Left colon (tissue), 2 donors: ENCODE data around the gene CR1L. TPM values are rescaled to one million over a fixed set of nuclear protein-coding genes. Genes with fewer than 3 reads are reported as not detected.
"Not testable (repeated sequence)": the region's sequence is repeated elsewhere in the genome, so short reads cannot be mapped to it uniquely, and the experiment has no call there.

ENCODE experiments used
- ATAC-seq: fragments of 200-7000 bp; cut with Tn5 transposase; one replicate; pipeline ENCODE4 v1.9.1; 2020; ENCODE audit warnings: mild to moderate bottlenecking, moderate library complexity
- DNase-seq, 2 donors: peaks; one replicate each; pipeline ENCODE4 v3.0.0-alpha.2; 2020
- intact Hi-C, 2 donors: fragments of 100-400 bp; cut with DNase I in 1 of 2; cut with micrococcal nuclease in 1 of 2; formaldehyde crosslinking; loops; one replicate each; pipeline versions ENCODE4 v1.11.2 to v1.14.0; 2022; cut with DNase I, micrococcal nuclease
- total RNA-seq, 2 donors: library from RNA; stranded (reverse); fragmentation: NEBNext Ultra II Directional; extraction: Animal tissue kit (Norgen Biotek cat#: 25700); gene quantifications; one replicate each; pipeline ENCODE4 v1.2.1, GENCODE V29; 2021
- donor health status: DM: no; HTN: no; CAD: no.
- donor health status: DM: yes; HTN: yes; CAD: no.

Gene CR1L
- total RNA-seq, 2 donors from 2014 or later, result 0.34 TPM; not detected in 1

- no peak for ATAC-seq
- DNase-seq, result no peak
- intact Hi-C loops, result no loop called here
Measured at GRCh38 chr1:207754011-207754410, 109.1 kb downstream of the CR1L start.

DNA sequence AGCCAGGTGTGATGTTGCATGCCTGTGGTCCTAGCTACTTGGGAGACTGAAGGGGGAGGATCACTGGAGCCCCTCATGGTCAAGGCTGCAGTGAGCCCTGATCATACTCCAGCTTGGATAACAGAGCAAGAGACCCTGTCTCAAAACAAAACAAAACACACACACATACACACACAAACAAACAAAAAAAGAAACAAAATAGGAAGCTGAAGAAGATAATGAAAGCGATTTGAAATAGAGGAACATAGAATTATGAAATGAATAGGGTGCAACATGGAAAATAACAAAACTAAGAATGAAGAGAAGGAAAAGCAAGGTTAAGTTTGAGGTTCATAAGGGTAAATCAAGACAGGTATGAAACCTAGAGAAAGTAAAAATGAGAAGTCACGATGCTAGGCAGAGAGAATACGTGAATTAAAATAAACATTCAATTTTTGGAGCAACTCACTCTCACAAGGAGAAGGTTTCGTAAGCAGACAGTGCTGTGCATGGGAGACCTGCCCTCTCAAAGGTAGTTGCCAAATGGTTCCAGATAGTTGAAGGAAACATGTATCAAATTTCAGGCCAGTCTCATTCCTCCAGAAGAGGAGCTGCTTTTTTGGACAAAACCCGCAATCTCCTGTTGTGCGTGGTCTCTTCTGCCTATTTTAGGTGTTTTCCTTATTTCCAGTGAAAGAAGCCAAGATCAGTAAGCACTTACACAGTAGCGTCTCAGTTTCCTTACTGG is 110.2 kb downstream of the CR1L start:
- DNase-seq (no peak), ATAC-seq (no peak)
- intact Hi-C loops, result no loop called here

DNA sequence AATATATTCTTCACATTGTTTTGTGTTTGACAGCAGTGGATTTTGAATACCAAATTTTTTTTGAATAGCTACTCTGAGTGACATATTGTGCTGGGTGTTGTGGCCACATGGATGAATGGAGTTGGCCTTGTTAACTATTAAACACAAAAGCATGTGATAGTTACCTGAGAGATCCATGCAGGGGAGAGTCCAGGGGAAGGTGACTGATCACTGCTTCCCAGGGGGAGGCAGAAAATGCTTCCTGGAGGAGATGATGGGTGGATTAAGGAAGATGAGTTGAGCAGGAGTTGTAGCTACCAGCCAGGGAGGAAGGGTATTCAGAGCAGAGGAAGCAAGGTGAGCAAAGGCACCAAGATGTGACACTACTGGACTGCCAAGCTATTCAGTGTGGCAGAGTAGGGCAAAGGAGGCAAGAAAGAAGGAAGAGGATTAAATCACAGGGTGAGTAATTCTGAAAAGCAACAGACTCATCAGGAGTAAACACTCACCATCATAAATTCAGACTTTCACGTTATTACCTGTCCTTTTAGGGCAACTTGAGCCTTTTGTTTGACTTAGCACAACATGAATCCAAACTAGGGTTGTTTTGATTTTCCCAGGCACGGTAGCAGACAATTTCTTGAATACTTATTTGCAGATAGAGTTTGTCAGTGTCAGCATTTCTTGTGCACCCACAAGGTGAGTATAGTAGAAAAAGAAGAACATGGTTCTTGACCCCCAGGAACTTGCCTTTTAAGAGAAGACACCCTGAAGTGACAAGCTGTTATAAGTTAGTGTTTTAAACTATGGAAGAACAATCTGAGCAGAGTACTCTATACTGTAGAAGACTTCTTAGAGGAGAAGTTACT is 111.1 kb downstream of the CR1L start:
- ATAC-seq, result peak; percentile 4

DNA sequence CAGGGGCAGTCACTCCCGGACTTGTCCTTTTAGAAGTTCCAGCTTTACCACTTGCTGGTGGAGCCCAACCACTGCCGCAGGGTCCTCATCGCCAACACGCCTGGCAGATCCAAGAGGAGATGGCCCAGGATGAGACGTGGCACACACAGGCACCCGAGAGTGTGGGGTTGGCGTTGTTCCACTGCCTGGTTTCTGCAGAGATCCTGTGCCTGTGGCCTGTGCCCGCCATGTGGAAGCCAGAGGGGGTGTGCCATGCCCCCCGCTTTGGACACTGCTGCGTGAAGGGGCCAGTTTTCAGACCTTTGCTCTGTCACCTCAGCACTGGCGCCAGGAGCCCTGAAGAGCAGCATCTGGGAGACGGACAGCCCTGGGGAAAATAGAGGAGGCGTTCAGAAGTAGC is 117.7 kb downstream of the CR1L start:
- ATAC-seq (peak; percentile 14), DNase-seq (no peak)
- intact Hi-C loops, result no loop called here

More for the DNA sequence above, 111.1 kb downstream of the CR1L start:
- intact Hi-C loops, result no loop called here
- no peak for DNase-seq

DNA sequence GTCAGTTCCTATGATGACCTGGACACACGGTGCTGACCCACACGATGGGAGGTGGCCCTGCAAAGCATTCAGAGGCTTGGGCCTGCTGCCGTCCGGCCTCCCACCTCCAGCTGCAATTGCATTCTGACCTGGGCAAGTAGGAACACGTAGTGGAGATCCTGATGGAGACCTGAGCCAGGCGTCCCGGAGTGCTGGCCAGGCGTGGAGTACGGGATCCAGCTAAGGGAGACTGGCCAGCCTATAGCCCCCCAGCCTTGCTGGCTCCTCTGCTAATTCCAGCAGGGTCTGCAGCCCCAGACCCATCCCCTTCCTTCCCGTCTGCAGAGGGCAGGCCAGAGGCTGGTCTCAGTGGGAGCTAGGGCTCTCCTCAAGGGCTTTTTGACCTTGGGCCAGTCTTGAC is 118.2 kb downstream of the CR1L start:
- DNase-seq (no peak), ATAC-seq (peak; percentile 16)
- intact Hi-C loops, result no loop called here

- intact Hi-C loops, result no loop called here
- ATAC-seq, result no peak
- no peak for DNase-seq
Measured at GRCh38 chr1:207763972-207764371, 119.0 kb downstream of the CR1L start.

DNA sequence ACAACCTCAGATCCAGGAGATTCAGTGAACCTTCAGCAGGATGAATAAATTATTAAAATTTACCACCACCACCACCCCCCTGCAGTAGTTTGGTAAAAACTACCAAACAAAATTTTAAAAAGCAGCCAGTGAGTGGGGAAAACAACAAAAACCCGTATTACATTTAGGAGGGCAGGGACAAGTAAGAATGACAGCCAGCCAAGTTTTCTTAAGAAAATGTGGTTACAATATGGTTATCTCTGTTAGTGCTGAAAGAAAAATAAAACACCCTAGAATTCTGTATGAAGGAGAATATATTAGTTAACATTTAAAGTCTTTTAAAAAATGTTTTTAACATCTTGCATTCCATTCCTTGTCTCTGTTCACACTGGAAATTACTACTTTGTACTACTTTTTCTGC is 121.6 kb downstream of the CR1L start:
- DNase-seq (no peak), ATAC-seq (no peak)
- intact Hi-C loops, result no loop called here

DNA sequence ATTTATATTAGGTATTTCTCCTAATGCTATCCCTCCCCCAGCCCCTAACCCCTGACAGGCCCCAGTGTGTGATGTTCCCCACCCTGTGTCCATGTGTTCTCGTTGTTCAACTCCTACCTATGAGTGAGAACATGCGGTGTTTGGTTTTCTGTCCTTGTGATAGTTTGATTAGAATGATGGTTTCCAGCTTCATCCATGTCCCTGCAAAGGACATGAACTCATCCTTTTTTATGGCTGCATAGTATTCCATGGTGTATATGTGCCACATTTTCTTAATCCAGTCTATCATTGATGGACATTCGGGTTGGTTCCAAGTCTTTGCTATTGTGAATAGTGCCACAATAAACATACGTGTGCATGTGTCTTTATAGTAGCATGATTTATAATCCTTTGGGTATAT is 125.6 kb downstream of the CR1L start:
- ATAC-seq, intact Hi-C loops, DNase-seq: not testable (repeated sequence)

Other genes starting within 250 kb of the CR1L start
- under 1 TPM; 0.15 to 0.53 TPM for gene CR2, start 190.8 kb upstream of the CR1L start, total RNA-seq
- 1 to 10 TPM in 1 of 2 donors, under 1 TPM in 1; 0.76 to 2.7 TPM for gene CR1, start 149.0 kb upstream of the CR1L start, total RNA-seq
- gene CD46, start 106.9 kb downstream of the CR1L start, total RNA-seq, result 100 to 1,000 TPM; 253 to 260 TPM